ENCODE results near the gene NEURL1. TPM values are rescaled to one million over a fixed set of nuclear protein-coding genes. Genes with fewer than 3 reads are reported as not detected.

The NEURL1 gene
- total and polyA plus RNA-seq, 9 donors = 12.0 to 30.3 (median 19.3) TPM

DNA sequence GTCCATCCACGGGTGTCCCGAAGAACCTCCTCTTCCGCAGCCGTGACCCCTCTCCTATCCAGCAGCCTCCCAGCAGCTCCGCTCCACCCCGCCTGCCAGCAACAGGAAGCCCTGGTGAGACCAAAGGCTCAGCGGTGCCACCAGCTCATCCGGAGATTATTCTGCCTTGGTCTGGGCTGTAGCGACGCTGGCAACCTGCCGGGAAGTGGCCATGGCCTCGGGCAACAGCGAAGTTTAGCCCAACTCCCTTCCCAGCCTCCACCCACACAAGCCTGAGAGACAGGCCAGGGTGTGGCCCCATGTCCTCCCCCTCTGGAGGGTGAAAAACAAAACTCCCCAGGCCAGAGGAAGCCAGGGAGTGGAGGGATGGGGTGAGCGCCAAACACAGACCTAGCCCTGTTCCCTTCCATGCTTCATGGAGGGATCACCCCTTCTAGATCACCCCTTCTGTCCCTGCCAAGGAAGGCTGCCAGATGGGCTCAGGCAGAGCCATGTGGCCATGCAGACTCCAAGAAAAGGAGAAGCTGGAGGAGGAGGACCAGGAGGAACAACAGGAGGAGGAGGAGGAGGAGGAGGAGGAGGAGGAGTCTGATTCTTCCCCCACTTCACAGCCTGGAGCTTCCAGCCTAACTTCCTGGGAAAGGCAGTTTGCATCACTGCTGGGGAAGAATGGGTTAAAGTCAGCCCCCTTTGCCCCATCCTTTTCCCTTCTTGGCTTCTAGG is 42.3 kb upstream of the NEURL1 start:
- H3K9me3 ChIP-seq (replicated peaks; ENCODE audit: control insufficient read depth, low read depth, low read length) = no peaks in the 10 kb centered on the region
- peak overlapping the region; percentile 91 for H3K27ac ChIP-seq (ENCODE audit: low read length)
- peak; percentile 70 for DNase-seq
- no peaks in the 10 kb centered on the region for H3K27me3 ChIP-seq (ENCODE audit: control insufficient read depth, insufficient read depth, low read length)
- H3K36me3 ChIP-seq (ENCODE audit: control insufficient read depth, insufficient read depth, low read length) = peaks cover 33% of the 10 kb centered on the region
- H3K4me1 ChIP-seq (ENCODE audit: control insufficient read depth, insufficient read depth, low read length) = peaks cover 39% of the 10 kb centered on the region
- WGBS (ENCODE audit: insufficient coverage) = 25% methylated on average over 7 of the region's 14 CpGs
- H3K4me3 ChIP-seq (ENCODE audit: low read length) = peak overlapping the region; percentile 69

DNA sequence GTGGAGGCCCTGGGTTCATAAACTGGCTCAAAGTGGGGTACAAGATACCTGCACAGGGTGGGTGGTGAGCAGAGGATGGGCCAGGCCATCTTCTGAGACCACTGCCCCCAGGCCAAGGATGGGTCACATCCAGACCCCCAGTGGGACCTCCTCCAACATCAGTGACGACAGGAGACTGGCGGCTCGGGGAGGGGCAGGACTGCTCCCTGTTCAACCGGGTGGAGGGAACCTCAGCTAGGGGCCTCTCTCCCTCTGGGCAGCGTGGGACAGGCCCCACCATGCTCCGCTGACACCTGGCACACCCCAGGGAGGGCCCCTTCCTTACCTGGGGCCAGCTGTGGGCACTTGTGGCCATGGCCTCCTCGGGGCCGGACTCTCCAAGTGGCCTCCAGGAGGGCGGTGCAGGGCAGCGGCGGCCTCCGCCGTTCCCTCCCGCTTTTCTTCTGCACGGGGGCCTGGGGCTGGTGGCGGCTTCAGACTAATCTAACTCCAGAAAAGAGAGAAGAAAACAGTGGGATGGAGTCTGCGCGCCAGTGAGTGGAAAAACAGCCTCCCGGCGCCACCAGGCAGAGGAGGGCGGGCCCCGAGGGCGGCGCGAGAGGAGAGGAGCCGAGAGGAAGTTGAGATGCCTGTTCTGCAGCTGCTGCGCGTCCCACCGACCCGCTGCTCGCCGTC is 41.5 kb upstream of the NEURL1 start, which contains the start of gene CALHM2:
Gene CALHM2, minus strand, starts transcription at position 540 of the 675 bp plus-strand sequence. CDS start 2,429 bp downstream, outside the sequence.
- H3K36me3 ChIP-seq (ENCODE audit: control insufficient read depth, insufficient read depth, low read length) = peaks cover 26% of the 10 kb centered on the region
- H3K4me3 ChIP-seq (ENCODE audit: low read length) = peak within 1 kb of the TSS; percentile 69
- WGBS (ENCODE audit: insufficient coverage) = under 1% methylated on average over 19 of the region's 32 CpGs
- no peaks in the 10 kb centered on the region for H3K27me3 ChIP-seq (ENCODE audit: control insufficient read depth, insufficient read depth, low read length)
- H3K4me1 ChIP-seq (ENCODE audit: control insufficient read depth, insufficient read depth, low read length) = peaks cover 38% of the 10 kb centered on the region
- H3K27ac ChIP-seq (ENCODE audit: low read length) = peak within 1 kb of the TSS; percentile 91
- H3K9me3 ChIP-seq (replicated peaks; ENCODE audit: control insufficient read depth, low read depth, low read length) = no peaks in the 10 kb centered on the region
- DNase-seq = peak; percentile 90

DNA sequence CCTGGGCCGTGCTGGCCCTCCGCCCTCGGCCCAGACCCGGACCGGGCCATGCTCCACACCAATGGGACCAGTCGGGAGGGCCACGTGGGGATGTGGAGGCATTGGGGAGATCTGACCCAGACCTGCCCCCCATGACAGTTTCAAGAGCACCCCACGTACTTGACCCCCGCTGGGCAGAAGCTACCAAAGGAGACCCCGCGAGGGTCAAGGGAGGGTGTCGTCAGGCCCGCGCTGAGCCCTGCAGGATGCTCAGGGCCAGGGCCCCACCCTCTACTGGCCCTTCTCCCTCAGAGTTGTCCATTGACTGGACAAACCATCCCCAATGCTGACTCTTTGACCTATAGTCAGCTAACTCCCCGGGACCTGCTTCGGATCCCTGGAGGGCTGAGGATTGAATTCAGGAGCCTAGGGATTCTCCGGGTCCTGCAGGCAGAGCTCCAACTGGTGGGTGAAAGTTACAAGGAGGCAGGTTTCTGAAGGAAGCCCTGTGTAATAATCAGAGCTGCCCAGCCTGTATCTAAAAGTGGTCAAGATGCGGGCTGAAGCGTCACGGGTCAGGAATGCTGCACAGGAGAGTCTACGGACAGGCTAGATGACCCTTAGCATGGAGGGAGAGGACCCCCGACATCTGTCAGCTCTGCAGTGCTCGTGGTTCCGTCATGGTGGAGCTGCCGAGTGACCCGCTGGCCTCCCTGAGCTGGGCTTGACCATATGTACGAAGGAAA is 40.8 kb upstream of the NEURL1 start:
- no peak for DNase-seq
- no peaks in the 10 kb centered on the region for H3K9me3 ChIP-seq (replicated peaks; ENCODE audit: control insufficient read depth, low read depth, low read length)
- H3K27me3 ChIP-seq (ENCODE audit: control insufficient read depth, insufficient read depth, low read length) = no peaks in the 10 kb centered on the region
- H3K36me3 ChIP-seq (ENCODE audit: control insufficient read depth, insufficient read depth, low read length) = peaks cover 19% of the 10 kb centered on the region
- H3K27ac ChIP-seq (ENCODE audit: low read length) = peak overlapping the region; percentile 45
- H3K4me3 ChIP-seq (ENCODE audit: low read length) = peak overlapping the region; percentile 69
- H3K4me1 ChIP-seq (ENCODE audit: control insufficient read depth, insufficient read depth, low read length) = peaks cover 38% of the 10 kb centered on the region
- WGBS (ENCODE audit: insufficient coverage) = 14% methylated on average over 22 of the region's 27 CpGs

DNA sequence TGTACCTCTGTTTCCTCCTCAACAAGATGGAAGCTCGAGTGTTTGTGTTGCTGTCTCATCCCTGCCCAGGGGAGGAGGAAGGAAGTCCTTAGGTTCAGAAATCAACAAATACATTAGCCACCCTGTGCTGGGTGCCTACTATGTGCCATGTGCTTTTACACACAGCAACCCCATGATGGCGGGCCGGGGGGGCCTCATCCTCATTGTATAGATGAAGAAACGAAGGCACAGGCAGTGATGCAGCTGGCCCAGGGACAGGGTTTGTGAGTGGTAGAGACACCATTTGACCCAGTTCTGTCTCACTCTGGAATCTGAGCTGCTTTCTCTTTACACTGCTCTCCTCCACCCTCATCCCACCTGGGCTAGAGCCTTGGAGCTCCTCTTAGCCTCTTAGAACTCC is 39.5 kb upstream of the NEURL1 start:
- H3K36me3 ChIP-seq (ENCODE audit: control insufficient read depth, insufficient read depth, low read length) = peaks cover 11% of the 10 kb centered on the region
- H3K9me3 ChIP-seq (replicated peaks; ENCODE audit: control insufficient read depth, low read depth, low read length) = no peaks in the 10 kb centered on the region
- DNase-seq = no peak
- H3K4me1 ChIP-seq (ENCODE audit: control insufficient read depth, insufficient read depth, low read length) = peaks cover 37% of the 10 kb centered on the region
- H3K27me3 ChIP-seq (ENCODE audit: control insufficient read depth, insufficient read depth, low read length) = no peaks in the 10 kb centered on the region
- WGBS (ENCODE audit: insufficient coverage) = 90% methylated on average over 2 of the region's 4 CpGs
- no peak overlapping the region for H3K27ac ChIP-seq (ENCODE audit: low read length)
- no peak overlapping the region for H3K4me3 ChIP-seq (ENCODE audit: low read length)

DNA sequence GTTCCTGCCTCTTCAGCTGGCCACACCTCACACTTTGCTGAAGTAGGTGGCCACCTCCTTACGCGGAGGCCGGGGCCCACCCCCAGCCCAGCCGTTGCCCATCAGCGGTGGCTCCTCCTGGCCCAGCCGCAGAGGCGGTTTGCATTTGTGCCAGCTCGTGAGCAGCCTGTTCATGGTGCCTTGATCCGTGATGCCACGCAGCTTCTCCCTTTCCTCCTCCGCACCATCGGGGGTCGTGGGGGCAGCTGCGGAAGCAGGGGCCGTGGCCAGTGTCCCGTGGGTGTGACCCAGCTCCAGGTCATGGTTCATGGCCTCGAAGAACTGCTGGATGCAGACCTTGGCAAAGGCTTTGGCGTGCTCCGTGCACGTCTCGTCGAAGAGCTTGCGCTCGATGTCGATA is 38.3 kb upstream of the NEURL1 start:
- no peak overlapping the region for H3K4me3 ChIP-seq (ENCODE audit: low read length)
- no peak overlapping the region for H3K27ac ChIP-seq (ENCODE audit: low read length)
- peaks cover 25% of the 10 kb centered on the region for H3K4me1 ChIP-seq (ENCODE audit: control insufficient read depth, insufficient read depth, low read length)
- 81% methylated on average over 23 of the region's 25 CpGs for WGBS (ENCODE audit: insufficient coverage)
- no peaks in the 10 kb centered on the region for H3K27me3 ChIP-seq (ENCODE audit: control insufficient read depth, insufficient read depth, low read length)
- no peak for DNase-seq
- H3K9me3 ChIP-seq (replicated peaks; ENCODE audit: control insufficient read depth, low read depth, low read length) = no peaks in the 10 kb centered on the region
- no peaks in the 10 kb centered on the region for H3K36me3 ChIP-seq (ENCODE audit: control insufficient read depth, insufficient read depth, low read length)

DNA sequence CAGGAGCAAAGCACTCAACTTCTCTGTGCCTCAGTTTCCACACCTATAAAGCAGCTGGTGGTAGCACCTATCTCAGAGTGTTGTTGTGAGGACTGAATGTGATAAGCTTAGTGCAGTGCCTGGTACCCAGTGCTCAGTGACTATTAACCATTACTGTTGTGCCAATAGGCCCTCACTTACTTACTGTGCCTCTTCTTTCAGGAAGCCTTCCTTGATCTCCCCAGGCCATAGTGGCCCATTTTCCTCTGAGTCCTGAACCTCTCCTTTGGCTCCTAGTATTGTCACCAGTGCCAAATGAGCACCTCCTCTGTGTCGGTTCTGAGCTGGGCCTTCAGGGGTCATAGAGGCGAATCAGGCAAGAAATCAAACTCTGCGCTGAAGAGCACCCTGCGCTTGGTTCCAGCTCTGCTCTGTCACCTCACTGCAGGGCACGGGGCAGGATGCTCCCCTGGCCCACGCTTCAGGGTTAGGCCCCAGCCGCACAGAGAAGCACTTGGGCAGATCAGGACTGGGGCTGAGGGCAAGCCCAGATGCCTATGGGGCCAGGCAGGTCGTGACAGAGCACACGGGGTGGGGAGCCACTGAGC is 37.3 kb upstream of the NEURL1 start:
- no peaks in the 10 kb centered on the region for H3K36me3 ChIP-seq (ENCODE audit: control insufficient read depth, insufficient read depth, low read length)
- H3K27ac ChIP-seq (ENCODE audit: low read length) = no peak overlapping the region
- WGBS (ENCODE audit: insufficient coverage) = 75% methylated on average over 9 of the region's 9 CpGs
- no peaks in the 10 kb centered on the region for H3K9me3 ChIP-seq (replicated peaks; ENCODE audit: control insufficient read depth, low read depth, low read length)
- no peak overlapping the region for H3K4me3 ChIP-seq (ENCODE audit: low read length)
- DNase-seq = no peak
- H3K27me3 ChIP-seq (ENCODE audit: control insufficient read depth, insufficient read depth, low read length) = no peaks in the 10 kb centered on the region
- peaks cover 17% of the 10 kb centered on the region for H3K4me1 ChIP-seq (ENCODE audit: control insufficient read depth, insufficient read depth, low read length)

DNA sequence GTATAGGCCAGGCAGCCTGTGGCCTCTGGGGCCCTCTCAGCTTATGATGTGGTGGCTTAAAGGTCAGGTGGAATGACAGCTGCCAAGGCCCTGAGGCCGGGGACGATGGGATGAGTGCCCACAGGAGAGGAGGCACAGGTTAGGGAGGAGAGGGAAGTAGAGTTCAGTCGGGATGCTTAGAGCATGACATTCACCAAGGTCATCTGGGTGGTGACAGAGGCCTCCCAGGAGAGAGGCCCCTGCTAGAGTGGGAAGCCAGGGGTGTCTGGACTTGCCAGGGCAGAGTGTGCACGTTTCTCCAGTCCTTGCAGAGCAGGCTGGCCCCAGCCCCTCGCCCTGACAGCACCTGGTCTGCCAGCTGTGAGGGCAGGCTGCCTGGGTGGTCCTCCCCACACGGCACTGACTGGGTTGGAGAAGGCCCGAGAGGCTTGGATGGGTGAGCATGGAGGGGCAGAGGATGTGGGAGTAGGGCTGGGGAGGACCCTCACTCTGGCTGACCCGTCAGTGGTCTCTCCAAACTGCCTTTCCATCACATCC is 36.3 kb upstream of the NEURL1 start:
- no peak overlapping the region for H3K4me3 ChIP-seq (ENCODE audit: low read length)
- peaks cover 8% of the 10 kb centered on the region for H3K4me1 ChIP-seq (ENCODE audit: control insufficient read depth, insufficient read depth, low read length)
- 38% methylated on average over 4 of the region's 8 CpGs for WGBS (ENCODE audit: insufficient coverage)
- no peak overlapping the region for H3K27ac ChIP-seq (ENCODE audit: low read length)
- no peak for DNase-seq
- H3K36me3 ChIP-seq (ENCODE audit: control insufficient read depth, insufficient read depth, low read length) = no peaks in the 10 kb centered on the region
- H3K27me3 ChIP-seq (ENCODE audit: control insufficient read depth, insufficient read depth, low read length) = no peaks in the 10 kb centered on the region
- H3K9me3 ChIP-seq (replicated peaks; ENCODE audit: control insufficient read depth, low read depth, low read length) = no peaks in the 10 kb centered on the region

DNA sequence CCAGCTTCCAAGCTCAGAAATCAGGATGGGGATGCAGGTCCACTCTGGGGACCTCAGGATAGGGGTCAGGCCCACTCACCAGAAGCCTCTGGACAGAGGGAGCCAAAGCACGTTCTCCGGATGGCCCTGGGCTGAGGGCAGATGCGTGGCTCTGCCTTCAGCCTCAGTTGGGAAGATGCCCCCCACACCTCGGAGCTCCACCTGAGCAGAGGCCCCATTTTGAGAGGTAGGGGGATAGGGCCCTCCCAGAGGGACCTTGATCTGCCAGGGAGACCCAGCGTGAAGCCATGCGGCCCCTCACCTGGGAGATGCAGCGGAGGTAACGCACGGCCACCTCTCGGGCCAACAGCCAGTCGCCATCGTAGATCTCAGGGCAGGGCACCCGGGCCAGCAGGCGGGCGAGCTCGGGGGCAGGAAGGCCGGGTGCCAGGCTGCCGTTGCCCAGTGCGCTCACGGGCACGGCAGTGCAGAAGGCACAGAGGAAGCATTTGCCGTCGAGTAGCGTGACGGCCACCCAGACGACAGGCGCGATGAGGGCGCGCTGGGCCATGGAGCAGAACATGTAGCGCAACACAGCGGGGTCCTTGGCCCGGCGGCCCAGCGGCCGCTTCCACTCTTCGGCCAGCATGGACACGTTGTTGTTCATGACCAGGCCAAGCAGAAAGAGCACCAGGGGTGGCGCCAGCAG is 35.5 kb upstream of the NEURL1 start:
- 92% methylated on average over 37 of the region's 39 CpGs for WGBS (ENCODE audit: insufficient coverage)
- H3K36me3 ChIP-seq (ENCODE audit: control insufficient read depth, insufficient read depth, low read length) = no peaks in the 10 kb centered on the region
- no peak for DNase-seq

DNA sequence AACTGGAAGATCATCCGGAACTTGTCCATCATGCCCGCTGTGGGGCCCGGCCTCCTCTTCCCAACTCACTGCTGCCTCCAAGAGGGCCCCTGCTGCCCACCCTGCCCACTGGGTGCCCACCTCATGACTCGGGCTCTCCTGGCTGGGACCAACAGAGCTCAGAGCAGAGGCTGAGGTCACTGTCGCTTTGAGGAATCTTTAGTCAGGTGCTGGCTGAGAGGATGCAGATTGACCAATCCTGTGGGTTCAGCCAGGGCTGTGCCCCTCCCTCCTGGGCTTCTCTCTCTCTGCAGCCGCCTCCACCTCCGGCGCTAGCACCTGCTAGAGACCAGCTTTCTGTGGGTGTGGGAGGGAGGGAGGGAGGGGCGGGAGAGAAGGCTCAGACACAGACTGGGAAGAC is 34.8 kb upstream of the NEURL1 start, which contains the start of gene CALHM1:
Gene CALHM1, minus strand, starts transcription at position 181 of the 400 bp plus-strand sequence. Its CDS starts 149 bp downstream, at position 32.
- Histone ChIP-seq H3K4me3 (ENCODE audit: low read length) (no peak within 1 kb of the TSS), H3K4me1 (ENCODE audit: control insufficient read depth, insufficient read depth, low read length) (no peaks in the 10 kb centered on the region), H3K36me3 (ENCODE audit: control insufficient read depth, insufficient read depth, low read length) (no peaks in the 10 kb centered on the region), H3K27me3 (ENCODE audit: control insufficient read depth, insufficient read depth, low read length) (no peaks in the 10 kb centered on the region), H3K9me3 (replicated peaks; ENCODE audit: control insufficient read depth, low read depth, low read length) (no peaks in the 10 kb centered on the region), H3K27ac (ENCODE audit: low read length) (no peak within 1 kb of the TSS)
- 50% methylated on average over 2 of the region's 9 CpGs for WGBS (ENCODE audit: insufficient coverage)
- no peak for DNase-seq

More for the DNA sequence above, 35.5 kb upstream of the NEURL1 start:
- H3K9me3 ChIP-seq (replicated peaks; ENCODE audit: control insufficient read depth, low read depth, low read length) = no peaks in the 10 kb centered on the region
- no peak overlapping the region for H3K4me3 ChIP-seq (ENCODE audit: low read length)
- peaks cover under 1% of the 10 kb centered on the region for H3K4me1 ChIP-seq (ENCODE audit: control insufficient read depth, insufficient read depth, low read length)
- H3K27ac ChIP-seq (ENCODE audit: low read length) = no peak overlapping the region
- no peaks in the 10 kb centered on the region for H3K27me3 ChIP-seq (ENCODE audit: control insufficient read depth, insufficient read depth, low read length)
